HG02938 (cell line): ENCODE results near the gene SLC24A5.

Experiments
- ATAC-seq: cut with Tn5 transposase; IDR thresholded peaks from one replicate; pipeline ENCODE4 v1.9.1; 2021; ENCODE audit warnings: mild to moderate bottlenecking, moderate library complexity; ENCODE audit not compliant: unreplicated experiment

Gene SLC24A5

GRCh38 chr15:48109856-48110531 lies 10.8 kb upstream of the SLC24A5 start:
- no peak for ATAC-seq

- no peak for ATAC-seq
Measured at GRCh38 chr15:48112242-48112641, 8.5 kb upstream of the SLC24A5 start.

- no peak for ATAC-seq
Measured at GRCh38 chr15:48119277-48119676, 1.5 kb upstream of the SLC24A5 start.

- no peak for ATAC-seq
Measured at GRCh38 chr15:48121849-48122248, 1.1 kb downstream of the SLC24A5 start.

- no peak for ATAC-seq
Measured at GRCh38 chr15:48126667-48127355, 6.0 kb downstream of the SLC24A5 start.

GRCh38 chr15:48131324-48131723 lies 10.5 kb downstream of the SLC24A5 start:
- no peak for ATAC-seq

GRCh38 chr15:48132874-48133273 lies 12.1 kb downstream of the SLC24A5 start:
- no peak for ATAC-seq

- ATAC-seq: no peak
Measured at GRCh38 chr15:48143856-48144255, 23.1 kb downstream of the SLC24A5 start.

GRCh38 chr15:48144889-48145288 lies 24.1 kb downstream of the SLC24A5 start:
- ATAC-seq: peak; percentile 60

GRCh38 chr15:48145923-48146322 lies 25.1 kb downstream of the SLC24A5 start:
- no peak for ATAC-seq

- ATAC-seq: no peak
Measured at GRCh38 chr15:48147358-48147757, 26.6 kb downstream of the SLC24A5 start.

- no peak for ATAC-seq
Measured at GRCh38 chr15:48149858-48150257, 29.1 kb downstream of the SLC24A5 start.

GRCh38 chr15:48153526-48153925 lies 32.7 kb downstream of the SLC24A5 start:
- ATAC-seq: no peak

GRCh38 chr15:48168616-48169015 lies 47.8 kb downstream of the SLC24A5 start:
- ATAC-seq: no peak

GRCh38 chr15:48170981-48171380 lies 50.2 kb downstream of the SLC24A5 start:
- no peak for ATAC-seq

- ATAC-seq: peak; percentile 37
Measured at GRCh38 chr15:48175126-48175525, 54.3 kb downstream of the SLC24A5 start.

GRCh38 chr15:48176112-48176511 lies 55.3 kb downstream of the SLC24A5 start:
- ATAC-seq: no peak

GRCh38 chr15:48176957-48177356 lies 56.2 kb downstream of the SLC24A5 start:
- ATAC-seq: peak; percentile 37

- peak; percentile 68 for ATAC-seq
Measured at GRCh38 chr15:48177383-48177765, 56.6 kb downstream of the SLC24A5 start.

GRCh38 chr15:48177766-48178647 lies 57.2 kb downstream of the SLC24A5 start, which contains the start of gene MYEF2:
MYEF2 (minus strand) TSS chr15:48178295; CDS start chr15:48178237, 58 bp downstream.
- peak; percentile 62 for ATAC-seq

GRCh38 chr15:48178648-48178931 lies 57.8 kb downstream of the SLC24A5 start:
- no peak for ATAC-seq

GRCh38 chr15:48182749-48183148 lies 62.0 kb downstream of the SLC24A5 start:
- no peak for ATAC-seq
